Stimulated activated CD4-positive, alpha-beta T cell treated with anti-CD3 and anti-CD28 coated beads, Interleukin-1b, Interleukin-23, amount 100 ng/mL, for 48 hours (primary cell): ENCODE data around the gene ITSN2.
"Not testable (repeated sequence)": the region's sequence is repeated elsewhere in the genome, so short reads cannot be mapped to it uniquely, and the experiment has no call there.

ENCODE experiments used
- DNase-seq: peaks from one replicate; pipeline ENCODE4 v3.0.0-alpha.2; 2020

Gene ITSN2

DNA sequence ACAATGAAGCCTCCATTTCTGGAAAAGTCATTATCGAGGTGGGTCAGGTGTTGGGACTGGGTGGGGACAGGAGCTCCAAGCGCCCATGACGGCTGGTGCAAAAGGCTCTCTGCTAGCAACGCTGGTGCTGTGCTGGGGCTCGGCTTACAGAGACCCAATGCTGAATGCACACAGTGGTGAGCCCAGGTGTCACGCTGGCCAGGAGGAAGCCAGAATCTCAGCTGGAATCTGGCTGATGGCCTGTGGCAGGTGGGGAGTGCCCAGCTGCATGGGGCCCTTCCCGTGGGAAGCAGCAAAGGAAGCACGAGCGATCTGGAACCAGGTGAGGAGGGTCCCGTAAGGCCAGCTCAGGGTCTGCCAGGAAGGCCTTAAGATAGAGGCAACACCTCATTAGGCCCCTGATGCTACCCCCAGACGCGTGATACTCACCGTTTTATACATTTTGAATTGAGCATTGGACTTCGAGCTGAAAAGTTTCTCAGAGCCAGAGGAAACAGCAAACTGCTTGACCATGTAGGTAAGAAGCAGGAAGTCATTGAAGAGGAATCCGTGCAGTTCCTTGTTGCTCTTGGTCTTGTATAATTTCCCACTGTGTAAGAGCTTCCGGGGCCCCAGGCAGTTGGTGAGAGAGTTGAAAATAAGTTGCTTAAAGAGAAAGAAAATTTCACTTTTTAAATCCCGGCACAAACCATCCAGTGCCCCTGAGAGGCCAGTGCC lies 150.8 kb downstream of the ITSN2 start:
- no peak for DNase-seq

DNA sequence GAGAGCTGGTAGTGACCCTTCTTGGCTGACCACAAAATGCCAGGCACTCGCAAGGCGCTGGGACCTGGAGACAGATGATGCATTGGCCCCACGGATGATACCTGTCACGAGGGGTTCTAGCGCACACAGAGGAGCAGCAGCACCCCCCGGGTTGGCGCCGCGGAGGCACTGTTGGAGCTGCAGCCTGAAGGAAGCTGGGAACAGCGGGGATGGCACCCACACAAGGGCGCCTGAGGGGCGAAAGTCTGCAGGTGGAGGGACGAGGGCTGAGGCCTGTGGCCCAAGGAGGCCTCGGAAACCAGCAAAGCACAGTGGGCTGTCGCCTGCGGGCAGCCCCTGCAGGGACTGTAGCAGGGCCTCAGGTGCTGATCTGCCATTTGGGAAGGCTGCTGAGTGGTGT lies 151.8 kb downstream of the ITSN2 start:
- no peak for DNase-seq

DNA sequence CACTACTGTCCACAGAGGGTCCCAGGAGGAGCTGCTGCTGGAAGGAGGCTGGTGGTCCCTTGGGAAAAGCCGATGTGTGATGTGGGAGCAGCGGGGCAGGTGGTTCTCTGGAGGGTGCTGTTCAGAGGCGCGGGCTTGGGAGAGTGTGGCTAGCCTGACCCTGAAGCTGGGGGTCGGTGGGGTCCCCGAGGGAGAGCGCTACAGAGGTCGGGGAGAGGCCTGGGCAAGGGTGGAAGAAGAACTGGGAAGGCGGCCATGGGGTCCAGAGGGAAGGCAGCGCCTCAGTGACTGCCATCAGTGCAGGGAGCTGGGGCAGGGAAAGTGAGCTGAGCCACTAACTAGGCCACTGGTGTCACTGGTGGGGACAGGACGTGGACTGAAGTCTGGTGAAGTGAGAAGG lies 153.0 kb downstream of the ITSN2 start:
- no peak for DNase-seq

DNA sequence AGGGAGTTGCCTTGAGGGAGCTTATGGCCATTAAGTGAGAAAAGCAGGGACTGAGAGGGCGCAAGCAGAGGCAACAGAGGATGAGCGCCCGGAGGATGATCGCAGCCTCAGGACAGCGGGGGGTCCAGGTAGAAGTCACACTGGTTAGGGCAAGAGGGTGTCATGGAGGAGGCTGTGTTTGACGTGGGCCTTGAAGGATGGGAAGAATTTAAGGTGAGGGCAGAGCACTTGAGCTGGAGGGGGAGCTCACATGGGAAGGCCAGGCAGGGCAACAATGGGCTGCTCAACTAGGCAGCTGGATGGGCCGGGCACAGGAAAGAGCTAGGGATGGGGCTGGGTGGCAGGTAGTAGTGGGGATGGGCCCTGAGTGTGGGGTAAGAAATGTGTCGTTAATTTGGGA lies 153.6 kb downstream of the ITSN2 start:
- no peak for DNase-seq

DNA sequence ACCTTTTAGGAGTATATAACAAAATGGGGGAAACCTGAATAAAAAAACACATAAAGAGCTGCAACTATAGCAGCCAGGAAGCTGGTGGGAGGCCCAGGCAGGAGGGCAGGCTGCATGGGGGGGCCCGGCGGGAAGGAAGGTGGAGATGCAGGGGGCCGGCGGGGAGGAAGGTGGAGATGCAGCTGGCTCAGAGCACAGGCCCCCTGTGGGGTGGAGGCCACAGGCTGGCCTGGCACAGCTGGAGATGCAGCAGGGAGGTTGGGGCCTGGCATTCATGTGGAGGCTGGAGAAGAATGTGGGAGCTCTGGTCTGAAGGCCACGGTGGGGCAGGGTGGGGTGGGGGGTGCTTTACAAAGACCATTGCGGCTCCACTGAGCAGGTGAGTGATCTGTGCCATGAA lies 154.1 kb downstream of the ITSN2 start:
- DNase-seq = no peak

DNA sequence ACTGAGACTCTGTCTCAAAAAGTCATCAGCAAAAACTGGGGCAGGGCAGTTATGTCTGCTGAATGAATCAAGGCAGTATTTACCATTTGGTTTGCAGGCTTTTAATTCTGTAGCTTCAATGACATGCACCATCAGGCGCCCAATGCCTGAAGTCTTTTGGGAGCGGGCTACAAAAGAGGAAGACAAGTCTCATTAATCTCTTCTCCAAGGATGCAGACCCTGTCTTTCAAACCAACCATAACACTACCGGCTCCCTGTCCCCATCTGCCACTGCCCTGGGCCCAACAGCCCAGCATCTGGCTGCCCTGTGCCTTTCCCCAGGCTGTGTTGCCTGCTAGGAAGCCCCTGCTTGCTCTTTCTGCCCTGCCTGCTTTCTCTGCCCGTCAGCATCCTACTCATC lies 155.2 kb downstream of the ITSN2 start:
- DNase-seq = no peak

DNA sequence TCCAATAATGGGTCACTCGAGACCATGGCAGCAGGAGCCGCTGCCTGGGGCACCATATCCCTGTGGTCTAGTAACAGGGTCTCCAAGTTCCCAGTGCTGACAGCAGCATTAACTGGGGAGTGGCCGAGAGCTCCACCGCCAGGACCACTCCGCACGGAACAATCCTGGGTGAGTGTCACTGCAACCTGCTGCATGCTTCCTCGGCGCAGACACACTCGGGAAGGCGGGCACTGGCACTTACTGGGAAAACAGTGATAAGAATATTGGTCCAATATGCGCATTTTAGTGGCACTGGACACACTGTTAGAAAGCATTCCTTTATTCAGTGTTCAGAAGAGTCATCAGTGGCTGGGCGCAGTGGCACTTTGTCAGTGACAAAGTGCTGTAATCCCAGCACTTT lies 155.8 kb downstream of the ITSN2 start:
- DNase-seq = no peak

DNA sequence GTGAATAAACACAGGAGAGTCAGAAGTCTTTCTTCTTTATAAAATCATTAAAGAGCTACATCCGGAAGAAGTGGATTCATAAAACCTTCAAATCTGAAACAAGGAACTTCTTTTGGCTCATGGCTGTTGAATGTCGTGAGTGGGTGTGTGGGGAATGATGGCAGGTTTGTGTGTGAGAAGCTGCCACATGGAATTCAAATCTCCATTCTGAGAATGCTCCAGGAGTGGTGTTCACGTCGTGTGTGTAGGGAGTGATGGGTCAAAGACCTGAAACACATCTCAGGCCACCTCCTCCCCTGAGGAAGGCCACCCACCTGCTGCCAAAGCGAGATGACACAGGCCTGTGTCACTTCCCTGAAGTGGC lies 156.6 kb downstream of the ITSN2 start:
- DNase-seq = no peak

DNA sequence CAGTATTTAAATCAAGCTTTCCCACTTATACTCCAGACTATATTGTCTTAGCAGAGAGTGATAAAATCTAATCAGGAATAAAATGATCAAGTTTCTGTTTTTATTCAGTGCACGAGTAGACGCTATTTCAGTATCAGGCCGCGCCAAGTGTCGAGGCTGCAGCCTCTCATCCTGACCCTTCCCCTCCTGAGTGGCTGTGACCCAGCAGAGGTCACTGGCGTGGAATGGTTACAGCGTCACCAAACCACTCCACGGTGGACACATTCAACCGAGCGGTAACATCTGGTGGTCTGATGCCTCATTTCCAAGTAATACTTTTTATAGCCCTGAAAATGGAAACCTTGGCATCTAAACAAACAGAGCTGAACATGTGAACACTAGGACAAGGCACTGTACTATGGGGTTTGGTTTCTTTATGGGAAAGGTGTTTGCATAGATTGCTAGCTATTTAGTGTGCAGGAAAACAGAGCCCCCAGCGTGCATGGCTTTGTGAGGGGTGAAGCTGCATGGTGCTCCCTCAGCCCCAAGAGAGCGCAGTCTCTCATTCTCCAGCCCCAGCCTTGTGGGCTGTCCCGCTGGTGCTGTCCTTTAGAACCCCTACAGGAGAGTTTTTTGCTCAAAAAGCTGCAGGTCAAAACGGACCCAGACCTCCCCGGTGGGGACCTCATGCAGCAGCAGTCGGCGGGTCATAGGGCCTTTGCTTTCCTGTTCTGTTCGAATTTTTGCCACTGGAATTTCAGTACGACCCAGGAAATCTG lies 157.1 kb downstream of the ITSN2 start:
- no peak for DNase-seq

DNA sequence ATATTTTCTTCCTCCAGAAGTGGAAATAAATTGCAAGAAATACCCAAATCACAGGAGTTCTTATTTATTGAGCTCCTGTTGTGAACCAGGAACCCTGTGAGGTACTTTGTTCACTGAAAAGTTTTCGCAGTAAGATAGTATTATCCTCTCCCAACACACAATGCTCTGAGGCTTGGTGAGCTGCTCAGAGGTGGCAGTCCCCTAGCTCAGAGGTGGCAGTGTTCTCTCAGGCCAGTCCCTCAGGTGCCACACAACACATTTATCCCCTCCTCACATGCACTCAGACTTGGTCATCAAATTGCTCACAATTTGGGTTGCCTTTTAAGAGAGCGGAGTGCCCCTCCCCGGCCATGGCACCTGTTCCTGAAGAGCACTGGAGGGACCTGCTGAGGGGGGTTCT lies 159.5 kb downstream of the ITSN2 start:
- DNase-seq = no peak

DNA sequence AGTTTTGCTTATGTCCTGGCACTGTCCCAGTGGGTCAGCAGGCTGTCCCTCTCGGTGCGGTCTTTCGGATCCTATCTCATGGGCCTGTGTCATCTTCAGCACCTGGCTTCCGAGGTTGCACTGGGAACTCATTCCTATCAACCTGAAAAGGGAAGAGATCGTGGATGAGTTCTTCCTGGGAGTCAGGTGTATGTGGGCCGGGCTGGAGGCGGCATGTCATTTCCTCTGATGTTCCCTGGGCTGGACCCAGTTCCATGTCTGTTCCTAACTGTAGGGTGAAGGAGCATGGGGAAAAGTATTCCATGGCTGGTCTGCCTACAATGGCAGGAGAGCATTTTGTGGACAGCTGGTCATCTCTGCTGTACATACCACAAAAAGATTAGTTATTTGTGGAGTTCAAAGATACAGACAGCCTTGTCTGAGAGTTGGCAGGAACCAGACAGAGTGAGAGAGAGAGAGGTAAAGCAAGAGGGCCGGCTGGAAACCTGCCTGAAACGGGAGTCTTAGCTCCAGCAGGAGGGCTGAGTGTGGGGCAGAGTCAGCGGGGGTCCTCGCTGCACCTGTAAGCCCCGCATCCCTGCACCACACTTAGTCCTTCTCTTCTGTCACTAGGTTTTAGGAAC lies 160.3 kb downstream of the ITSN2 start:
- DNase-seq = no peak

DNA sequence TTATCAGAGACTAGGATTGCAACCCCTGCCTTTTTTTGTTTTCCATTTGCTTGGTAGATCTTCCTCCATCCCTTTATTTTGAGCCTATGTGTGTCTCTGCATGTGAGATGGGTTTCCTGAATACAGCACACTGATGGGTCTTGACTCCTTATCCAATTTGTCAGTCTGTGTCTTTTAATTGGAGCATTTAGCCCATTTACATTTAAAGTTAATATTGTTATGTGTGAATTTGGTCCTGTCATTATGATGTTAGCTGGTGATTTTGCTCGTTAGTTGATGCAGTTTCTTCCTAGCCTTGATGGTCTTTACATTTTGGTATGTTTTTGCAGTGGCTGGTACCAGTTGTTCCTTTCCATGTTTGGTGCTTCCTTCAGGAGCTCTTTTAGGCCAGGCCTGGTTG lies 163.1 kb downstream of the ITSN2 start:
- DNase-seq = not testable (repeated sequence)

DNA sequence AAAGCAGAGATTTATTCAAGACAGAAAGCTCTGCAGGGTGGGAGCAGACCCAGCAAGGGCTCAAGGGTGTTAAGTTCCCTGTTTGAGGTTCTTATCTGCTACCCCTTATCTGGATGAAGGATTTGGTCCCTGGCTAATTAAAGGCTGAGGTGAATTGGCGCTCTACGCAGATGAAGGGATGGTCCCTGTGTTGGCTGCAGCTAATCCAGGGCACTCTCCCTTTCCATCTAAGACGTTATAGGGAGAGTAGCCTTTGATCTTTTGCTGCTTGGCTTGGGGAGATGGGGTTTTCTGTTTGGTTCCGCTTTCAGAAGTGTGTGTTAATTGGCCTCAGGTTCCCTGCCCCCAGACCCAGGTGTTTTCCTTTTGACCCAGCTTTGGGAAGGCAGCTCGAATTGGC lies 168.5 kb downstream of the ITSN2 start:
- no peak for DNase-seq

DNA sequence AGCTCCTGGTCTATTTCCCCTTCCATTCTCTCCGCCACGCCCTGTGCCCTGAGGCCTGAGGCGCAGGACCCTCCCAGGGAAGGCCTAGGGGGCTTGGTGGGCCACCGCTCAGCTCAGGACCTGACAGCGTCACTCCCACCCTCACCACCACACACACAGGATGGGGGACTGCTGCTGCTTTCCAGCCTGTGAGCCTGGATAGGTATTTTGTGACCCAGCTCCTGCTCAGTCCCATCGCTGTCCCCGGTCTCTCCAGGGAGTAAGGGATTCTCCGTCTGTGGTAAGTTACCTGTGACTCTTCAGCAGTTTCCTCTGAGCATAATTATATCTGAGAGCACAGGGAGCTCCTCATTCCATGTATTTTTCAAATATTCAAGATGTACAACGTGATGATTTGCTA lies 169.2 kb downstream of the ITSN2 start:
- no peak for DNase-seq

DNA sequence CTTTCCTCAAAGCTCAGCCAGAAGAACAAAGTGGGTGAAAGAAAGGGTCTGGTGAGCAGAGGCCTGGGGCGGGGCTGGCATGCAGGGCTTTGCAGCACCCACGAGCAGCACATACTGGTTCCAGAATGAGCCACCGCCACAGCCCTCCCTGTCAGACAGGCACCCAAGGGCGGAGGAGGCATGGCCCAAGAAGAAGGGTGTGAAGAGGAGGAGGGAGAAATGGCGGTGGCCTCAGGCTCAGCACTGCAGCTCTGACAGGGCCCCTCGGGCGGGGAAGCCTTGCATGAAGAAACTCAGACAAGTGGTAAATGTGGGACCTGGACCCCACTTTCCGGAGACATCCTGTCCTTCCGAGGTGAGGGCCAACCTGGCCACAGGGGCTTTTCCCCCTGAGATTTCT lies 169.8 kb downstream of the ITSN2 start:
- no peak for DNase-seq

DNA sequence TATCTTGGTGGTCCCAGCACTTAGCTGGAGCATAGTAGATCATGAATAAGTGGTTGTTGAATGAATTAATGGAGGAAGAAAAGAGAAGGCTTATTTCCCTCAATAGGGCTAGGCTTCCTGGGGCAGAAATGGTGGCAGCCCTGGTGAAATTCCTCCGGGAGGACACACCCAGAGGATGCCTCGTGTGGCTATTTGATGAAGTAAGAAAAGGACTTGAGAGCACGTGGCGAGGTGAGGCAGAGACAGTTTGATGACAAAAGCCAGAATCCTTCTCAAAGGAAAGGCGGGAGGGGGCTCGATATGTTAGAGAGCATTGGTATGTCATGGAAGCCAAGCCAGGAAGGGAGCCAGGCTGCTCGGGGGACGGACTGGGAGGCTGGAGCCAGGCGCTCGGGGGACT lies 170.8 kb downstream of the ITSN2 start:
- no peak for DNase-seq

DNA sequence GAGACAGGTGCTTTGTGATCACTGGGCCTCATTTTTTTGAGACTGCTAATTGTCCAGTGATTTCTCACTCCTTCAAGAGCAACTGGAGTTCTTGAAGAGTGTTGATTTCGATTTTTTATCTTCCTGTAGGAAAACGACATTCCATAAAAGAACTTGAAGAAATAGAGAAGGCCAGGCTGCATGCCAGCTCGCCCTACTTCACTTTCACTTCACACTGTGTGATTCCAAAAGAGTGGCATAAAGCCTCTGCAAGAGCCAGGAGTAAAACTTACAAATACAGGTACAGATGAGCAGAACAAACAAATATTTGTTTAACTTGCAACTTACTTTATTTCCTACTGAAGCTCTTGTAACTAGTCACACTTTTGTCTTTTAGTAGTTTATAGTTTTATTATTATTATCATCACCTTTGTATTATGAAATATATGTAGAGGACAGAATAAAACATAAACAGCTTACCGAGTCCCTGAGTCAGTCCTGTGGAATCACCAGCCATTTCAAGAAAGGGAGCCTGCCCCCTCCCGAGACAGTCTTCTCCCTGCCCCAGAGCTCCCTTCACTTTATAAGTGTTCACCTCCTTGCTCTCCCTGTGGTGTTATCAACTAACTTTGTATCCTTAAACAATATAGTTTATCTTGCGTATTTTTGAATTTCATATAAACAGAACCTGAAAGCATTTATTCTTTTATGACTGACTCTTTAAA lies 176.8 kb downstream of the ITSN2 start:
- no peak for DNase-seq

DNA sequence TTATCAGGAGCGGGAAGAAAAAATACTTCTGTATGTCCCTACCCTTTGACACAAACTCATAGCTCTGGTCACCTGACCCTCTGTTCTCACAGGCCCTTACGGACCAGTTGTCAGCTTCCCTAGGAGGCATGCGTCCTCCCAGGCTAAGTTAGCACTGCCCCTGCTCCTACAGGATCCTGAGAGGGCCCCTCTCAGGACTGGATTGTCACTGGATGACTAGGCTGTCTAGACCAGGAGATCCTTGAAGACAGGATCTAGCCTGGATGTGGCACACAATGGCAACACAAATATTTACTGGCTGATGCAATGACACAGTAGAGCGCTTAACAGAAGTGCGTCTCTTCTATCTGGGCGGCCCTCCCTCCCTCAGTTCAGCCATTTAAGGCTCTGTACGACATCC lies 177.8 kb downstream of the ITSN2 start:
- no peak for DNase-seq

DNA sequence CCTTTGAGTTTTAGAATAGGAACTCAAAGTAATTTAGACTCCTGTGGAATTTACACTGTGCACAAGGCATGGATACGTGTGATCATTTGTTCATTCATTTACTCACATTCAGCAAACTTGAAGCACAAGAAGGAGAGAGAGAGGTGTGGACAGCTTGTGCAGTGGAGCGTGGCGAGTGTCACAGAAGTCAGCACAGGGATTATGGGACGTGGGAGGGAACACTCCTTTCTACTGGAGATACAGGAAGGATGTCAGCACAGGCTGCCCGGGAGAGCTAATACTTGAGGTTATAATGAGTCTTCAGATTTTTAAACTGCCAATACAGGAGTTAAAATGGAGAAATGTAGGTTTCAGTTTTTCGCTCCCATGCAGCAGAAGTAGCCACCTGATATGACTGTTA lies 178.5 kb downstream of the ITSN2 start:
- DNase-seq = no peak

DNA sequence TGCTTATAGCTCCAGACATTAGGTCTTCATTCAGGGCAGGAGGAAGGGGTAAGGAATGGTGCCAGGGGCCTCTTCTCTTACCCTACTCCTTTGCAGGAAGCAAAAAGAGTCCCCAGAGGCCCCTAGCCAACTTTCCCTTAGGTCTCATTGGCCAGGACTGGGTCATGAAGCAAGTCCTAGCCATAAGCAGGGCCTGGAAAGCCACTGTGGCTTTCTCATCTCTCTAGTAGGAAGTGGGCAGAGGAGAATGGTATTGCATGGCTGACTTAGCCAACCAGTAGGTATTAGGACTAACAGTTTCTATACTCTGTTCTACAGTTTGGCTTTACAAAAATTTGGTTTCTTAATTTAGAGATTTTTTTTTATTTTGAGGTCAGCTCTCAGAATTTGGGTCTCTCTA lies 180.7 kb downstream of the ITSN2 start:
- no peak for DNase-seq

DNA sequence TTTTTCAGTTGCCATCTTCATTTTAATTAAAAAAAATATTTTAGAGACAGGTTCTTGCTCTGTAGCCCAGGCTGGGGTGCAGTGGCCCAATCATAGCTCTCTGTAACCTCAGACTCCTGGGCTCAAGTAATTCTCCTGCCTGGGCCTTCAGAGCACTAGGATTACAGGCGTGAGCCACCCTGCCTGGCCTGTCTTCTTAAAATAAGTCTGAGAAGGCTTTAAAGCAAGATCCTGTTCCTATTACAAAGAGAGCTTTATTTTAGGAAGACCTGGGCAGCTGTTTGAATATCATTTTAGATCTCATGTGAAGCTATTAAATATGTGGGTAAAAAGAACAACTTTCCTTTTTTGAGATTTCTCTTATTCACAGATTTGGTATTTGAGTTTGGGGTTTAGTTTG lies 184.0 kb downstream of the ITSN2 start:
- DNase-seq = no peak

DNA sequence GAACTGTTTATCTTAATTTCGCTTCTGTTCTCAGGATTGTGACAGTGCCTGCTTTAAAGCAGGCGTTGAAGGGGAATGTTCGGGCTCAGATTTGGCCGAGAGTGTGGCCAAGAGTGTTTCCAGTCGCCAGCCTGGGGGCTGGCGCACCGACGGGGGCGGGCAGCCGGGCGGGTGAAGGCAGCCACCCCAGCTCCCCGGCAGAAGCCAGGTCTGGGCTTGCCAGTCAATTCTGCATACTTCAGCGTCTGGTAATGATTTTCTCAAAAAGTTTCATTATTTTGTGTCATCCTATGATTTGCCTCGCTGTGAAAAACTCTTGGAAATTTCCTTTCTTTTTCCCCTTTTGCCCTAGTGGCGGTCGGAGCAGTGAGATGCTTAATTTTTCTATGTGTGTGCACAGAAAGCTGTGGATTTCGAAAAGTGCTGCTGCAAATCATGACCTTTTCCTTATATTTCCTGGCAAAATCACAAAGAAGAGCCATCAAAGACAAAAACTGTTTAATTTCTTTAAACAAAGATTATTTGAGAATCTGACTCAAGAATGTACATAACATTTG lies 184.6 kb downstream of the ITSN2 start:
- DNase-seq = no peak

DNA sequence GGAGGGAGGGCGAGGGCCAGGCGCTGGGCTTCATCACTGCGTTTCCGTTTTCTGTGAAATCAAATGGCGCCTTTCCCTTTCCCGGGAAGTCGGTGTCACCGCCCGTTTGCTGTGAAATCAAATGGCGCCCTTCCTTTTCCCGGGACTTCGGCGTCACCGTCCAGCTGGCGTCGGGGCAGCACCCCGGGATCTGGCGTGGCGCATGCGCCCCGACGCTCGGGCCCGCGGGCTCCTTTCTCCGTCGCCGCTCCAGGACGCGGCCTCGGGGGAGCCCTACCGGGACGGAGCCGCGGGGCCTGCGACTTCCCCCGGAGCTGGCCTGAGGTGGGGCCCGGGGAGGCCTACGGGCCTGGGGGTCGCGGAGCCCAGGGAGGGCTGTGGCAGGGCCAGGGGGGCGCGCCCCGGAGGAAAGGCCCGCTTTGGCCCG lies 185.5 kb downstream of the ITSN2 start, which contains the start of gene FAM228A:
Gene FAM228A (plus strand): TSS at position 203 of the 427 bp plus-strand sequence. CDS start 428 bp downstream, outside the sequence.
- DNase-seq = no peak
